NCI-H510A treated with DMSO at 0.1 percent for 48 hours (cell line): ENCODE measurements around the gene CDK5R2.
A peak's percentile ranks its signal among the peaks of the same experiment; 100 is the strongest.
"Not testable (repeated sequence)": the region's sequence is repeated elsewhere in the genome, so short reads cannot be mapped to it uniquely, and the experiment has no call there.

Experiments
- DNase-seq: peaks from one replicate; lab custom pipeline; 2025; lab: John Stamatoyannopoulos, UW

The CDK5R2 gene

GRCh38 chr2:218959141-218959731 lies at the start of gene CDK5R2:
Gene CDK5R2 (plus strand): TSS chr2:218959666. CDS start chr2:218959821, 155 bp downstream.
- peak; percentile 91 for DNase-seq

- DNase-seq, result no peak
Observed at GRCh38 chr2:218910741-218911140, 48.7 kb upstream of the CDK5R2 start.

- no peak for DNase-seq
Observed at GRCh38 chr2:218920504-218920903, 39.0 kb upstream of the CDK5R2 start.

GRCh38 chr2:218924757-218925156 lies 34.7 kb upstream of the CDK5R2 start:
- no peak for DNase-seq

GRCh38 chr2:218925434-218925833 lies 34.0 kb upstream of the CDK5R2 start:
- DNase-seq, result no peak

GRCh38 chr2:218927422-218927821 lies 32.0 kb upstream of the CDK5R2 start:
- DNase-seq, result no peak

- DNase-seq, result no peak
Observed at GRCh38 chr2:218927876-218928275, 31.6 kb upstream of the CDK5R2 start.

- not testable (repeated sequence) for DNase-seq
Observed at GRCh38 chr2:218930488-218930887, 29.0 kb upstream of the CDK5R2 start.

GRCh38 chr2:218931751-218932150 lies 27.7 kb upstream of the CDK5R2 start:
- DNase-seq, result not testable (repeated sequence)

- DNase-seq, result no peak
Observed at GRCh38 chr2:218944759-218945404, 14.6 kb upstream of the CDK5R2 start.

GRCh38 chr2:218946621-218947020 lies 12.8 kb upstream of the CDK5R2 start:
- no peak for DNase-seq

GRCh38 chr2:218952160-218952559 lies 7.3 kb upstream of the CDK5R2 start:
- no peak for DNase-seq

GRCh38 chr2:218953366-218953954 lies 6.0 kb upstream of the CDK5R2 start:
- no peak for DNase-seq

- no peak for DNase-seq
Observed at GRCh38 chr2:218954541-218955300, 4.7 kb upstream of the CDK5R2 start.

- DNase-seq, result no peak
Observed at GRCh38 chr2:218956039-218956438, 3.4 kb upstream of the CDK5R2 start.

GRCh38 chr2:218957671-218958070 lies 1.8 kb upstream of the CDK5R2 start:
- no peak for DNase-seq

GRCh38 chr2:218958276-218958675 lies 1.2 kb upstream of the CDK5R2 start:
- DNase-seq, result no peak

GRCh38 chr2:218959761-218960308 lies 369 bp downstream of the CDK5R2 start:
- DNase-seq, result no peak

- peak; percentile 33 for DNase-seq
Observed at GRCh38 chr2:218960309-218961165, 1.1 kb downstream of the CDK5R2 start.

GRCh38 chr2:218961229-218961628 lies 1.8 kb downstream of the CDK5R2 start:
- DNase-seq, result no peak
